Fibroblast of upper back skin (primary cell): ENCODE data around the gene SLC12A5.

Experiments used
- DNase-seq: peaks from one replicate; pipeline ENCODE4 v3.0.0-alpha.2; 2013

SLC12A5 gene

DNA sequence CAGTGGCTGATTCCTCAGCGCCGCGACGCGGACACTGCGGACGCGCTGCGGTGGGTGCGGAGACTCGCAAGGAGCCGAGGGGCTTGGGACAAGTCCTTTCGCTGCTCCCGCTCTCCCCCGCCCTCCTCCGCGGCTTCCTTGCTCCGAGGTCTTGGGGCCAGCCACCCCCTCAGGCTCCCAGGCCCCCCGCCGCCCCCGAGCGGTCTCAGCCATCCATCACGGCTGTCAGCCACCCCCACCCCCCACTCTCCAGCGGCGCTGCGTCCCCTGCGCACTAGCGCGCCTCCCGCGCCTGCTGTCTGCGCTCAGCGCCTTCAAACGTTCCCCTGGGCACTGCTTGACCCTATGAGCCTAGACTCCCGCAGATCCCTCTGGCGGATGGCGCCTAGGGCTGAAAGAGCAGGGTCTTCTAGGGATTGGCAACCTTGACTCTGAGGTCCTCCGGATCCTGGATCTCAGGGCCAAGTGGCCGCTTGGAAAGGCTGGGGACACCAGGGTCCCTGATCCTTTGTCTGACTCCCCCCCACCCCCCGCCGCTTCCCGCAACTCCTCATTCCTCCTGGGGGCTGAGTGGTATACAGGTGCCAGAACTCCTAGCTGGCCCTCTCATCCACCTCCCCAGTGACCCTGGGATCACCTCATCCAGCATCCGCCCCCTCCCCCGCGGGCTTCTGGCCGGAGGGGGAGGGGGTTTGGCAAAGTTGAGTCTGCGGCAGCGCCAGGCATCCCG is 1.4 kb downstream of the SLC12A5 start:
- DNase-seq, result no peak

DNA sequence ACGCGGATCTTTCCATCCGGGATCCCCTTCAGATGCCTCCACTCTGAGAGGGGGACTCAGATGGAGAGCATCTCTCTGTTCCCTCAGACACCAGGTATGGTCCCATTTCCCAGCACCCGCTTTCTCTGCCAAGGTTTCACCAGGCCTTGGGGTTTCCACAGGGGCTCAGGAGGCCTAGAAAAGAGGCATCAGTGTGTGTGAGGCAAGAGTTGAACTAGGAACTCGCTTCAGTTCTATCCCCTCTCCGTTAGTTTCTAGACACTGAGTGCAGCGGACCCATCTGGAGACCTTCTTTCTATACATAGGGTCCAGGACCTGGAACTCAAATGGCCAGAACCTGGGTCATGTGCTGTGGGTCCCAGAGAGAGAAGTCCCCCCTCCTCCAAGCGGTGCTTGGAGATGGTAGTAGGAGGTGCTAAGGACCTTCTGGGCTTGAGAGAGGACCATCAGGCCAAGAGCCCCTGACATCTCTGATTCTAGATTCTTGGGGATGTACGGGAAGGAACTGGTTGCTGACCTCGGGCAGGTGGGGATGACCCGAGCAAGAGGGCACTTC is 2.1 kb downstream of the SLC12A5 start:
- DNase-seq, result no peak

DNA sequence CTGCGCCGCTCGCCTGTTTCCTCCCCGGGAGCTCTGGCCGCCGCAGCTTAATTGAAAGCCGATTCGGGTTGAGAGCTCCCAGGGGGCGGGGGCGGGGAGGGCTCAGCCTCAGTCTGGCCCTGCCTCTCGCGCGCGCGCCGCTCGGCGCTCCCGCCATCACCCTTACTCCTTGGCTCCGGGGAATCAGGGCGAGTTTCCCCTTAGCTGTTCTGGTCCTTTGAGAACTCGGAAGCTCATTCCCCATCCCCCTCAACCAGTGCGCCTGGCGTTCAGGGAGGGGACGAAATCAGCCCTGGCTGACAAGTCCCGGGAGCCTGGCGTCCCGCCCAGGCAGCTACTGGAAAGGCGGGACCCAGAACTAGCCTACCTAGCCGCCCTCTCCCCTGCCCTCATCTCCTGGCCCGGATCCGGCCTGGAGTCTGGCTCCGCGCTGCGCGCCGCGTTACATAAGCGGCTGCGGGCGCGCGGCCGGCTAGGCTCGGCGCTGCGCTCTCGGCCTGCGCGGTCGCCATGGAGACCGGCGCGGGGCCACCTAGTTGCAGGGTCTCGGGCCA is 2.8 kb downstream of the SLC12A5 start:
- DNase-seq, result no peak

DNA sequence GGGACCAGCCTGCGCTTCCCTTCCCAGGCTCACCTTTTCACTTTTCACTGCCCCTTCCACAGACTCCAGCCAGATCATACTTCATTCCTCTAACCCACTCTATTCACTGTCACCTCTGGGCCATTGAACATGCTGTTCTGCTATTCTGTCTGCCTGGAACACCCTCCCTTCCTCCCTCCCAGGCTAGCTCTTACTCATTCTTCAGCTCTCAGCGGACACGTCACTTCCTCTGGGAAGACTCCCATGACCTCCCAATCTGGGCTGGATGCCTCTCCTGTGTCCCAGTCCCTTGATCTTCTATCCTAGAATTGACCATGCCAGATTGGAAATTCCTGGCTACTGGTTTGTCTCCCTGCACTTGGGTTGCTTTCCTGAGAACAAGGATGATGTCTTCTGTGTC is 5.0 kb downstream of the SLC12A5 start:
- no peak for DNase-seq

DNA sequence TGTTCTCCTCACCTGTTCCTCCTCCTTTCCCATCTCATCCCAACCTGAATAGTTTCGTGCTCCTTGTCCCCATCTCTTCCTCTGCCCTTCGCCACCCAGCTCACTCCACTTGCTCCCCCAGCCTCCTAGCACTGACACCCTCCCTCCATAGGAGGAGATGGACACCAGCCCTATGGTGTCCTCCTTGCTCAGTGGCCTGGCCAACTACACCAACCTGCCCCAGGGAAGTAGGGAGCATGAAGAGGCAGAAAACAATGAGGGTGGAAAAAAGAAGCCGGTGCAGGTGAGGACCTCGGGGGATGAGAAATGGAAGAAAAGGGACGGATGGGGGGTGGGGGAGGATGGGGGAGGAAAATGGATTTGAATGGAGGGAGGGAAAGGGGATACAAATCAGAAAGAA is 6.2 kb downstream of the SLC12A5 start:
- DNase-seq, result no peak

DNA sequence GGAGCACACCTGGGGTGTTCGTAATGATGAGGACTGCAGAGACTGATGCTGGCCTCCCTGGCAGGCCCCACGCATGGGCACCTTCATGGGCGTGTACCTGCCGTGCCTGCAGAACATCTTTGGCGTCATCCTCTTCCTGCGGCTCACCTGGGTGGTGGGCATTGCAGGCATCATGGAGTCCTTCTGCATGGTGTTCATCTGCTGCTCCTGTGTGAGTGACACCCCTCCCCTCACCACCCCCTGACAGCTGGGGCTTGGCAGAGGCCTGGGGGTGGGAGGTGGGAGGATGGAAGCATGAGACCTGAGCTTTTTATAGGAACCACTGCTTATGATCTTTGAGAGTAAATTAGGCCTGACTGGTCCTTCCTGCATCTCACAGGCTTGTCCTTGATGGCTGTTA is 6.7 kb downstream of the SLC12A5 start:
- no peak for DNase-seq

DNA sequence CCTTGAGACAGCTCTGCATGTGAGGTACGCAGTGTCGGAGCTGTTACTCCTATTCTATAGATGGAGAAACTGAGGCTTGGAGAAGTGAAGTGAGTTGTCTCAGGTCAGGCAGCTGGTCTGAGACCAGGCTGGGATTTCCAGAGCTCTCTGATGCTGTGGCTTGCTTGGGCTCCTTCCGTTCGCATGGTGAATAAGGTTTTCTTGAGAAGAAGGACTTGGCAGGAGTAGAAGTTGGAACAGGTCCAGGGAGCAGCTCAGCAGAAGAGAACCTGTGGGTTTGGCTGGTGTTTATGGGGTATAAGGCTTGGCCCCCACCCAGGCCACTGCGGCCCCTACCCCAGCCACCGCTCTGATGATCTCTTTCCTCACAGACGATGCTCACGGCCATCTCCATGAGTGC is 7.4 kb downstream of the SLC12A5 start:
- no peak for DNase-seq

DNA sequence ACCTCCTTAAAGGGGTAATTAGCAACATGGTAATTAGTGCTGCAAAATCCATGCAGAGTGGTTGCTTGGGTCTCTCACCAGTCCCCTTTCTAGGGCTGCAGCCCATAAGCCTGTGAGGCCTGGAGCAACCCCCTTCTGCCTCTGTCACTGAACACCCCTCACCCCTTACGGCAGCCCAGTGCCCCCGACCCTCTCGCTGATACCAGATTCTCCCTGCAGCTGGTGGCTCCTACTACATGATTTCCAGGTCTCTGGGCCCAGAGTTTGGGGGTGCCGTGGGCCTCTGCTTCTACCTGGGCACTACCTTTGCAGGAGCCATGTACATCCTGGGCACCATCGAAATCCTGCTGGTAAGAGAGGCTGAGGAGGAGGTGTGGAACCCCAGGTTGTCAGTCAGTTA is 8.0 kb downstream of the SLC12A5 start:
- no peak for DNase-seq

DNA sequence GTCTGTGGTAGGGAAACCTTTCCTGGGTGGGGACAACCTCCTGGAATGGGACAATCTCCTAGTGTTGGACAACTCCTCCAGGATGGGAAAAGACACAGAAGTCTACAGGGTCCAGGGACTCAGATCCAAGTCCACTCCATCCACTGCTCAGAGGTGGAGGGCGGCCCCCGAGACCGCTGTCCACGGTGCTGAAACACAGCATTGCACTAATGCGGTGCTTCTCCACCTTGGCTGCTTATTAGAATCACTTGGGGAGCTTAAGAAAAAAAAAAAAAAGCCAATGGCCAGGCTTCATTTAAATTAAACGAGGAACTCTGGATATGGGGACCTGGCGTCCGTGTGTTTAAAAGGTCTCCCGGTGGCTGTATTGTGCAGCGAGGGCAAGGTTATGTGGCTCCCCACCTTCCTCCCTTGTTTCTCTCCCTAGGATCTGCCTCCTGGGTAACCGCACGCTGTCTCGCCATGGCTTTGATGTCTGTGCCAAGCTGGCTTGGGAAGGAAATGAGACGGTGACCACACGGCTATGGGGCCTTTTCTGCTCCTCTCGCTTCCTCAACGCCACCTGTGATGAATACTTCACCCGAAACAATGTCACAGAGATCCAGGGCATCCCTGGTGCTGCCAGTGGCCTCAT is 12.0 kb downstream of the SLC12A5 start:
- peak; percentile 34 for DNase-seq

DNA sequence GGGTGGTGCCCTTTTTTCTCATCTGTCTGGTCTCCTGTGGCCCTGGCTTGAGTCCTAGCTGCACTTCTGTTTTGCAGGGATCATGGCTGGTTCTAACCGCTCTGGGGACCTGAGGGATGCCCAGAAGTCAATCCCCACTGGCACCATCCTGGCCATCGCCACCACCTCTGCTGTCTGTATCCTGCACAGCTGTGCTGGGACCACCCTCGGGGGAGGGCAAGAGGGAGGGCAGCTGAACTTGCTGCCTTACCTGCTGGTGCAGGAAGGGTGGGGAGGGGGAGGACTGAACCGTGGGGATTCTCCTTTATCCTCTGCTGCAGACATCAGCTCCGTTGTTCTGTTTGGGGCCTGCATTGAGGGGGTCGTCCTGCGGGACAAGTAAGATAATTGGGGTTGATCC is 14.5 kb downstream of the SLC12A5 start:
- DNase-seq, result no peak

DNA sequence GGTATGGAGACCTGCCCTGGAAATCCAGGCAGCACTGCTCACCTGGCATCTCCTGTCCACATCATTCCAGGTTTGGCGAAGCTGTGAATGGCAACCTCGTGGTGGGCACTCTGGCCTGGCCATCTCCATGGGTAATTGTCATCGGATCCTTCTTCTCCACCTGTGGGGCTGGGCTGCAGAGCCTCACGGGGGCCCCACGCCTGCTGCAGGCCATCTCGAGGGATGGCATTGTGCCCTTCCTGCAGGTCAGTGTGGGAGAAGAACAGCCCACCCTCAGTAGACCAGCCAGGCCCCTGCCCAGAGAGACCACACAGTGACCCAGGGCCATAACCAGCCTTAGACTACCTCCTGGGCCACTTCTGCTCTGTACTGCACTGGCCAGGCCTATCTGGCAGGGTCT is 15.9 kb downstream of the SLC12A5 start:
- no peak for DNase-seq

DNA sequence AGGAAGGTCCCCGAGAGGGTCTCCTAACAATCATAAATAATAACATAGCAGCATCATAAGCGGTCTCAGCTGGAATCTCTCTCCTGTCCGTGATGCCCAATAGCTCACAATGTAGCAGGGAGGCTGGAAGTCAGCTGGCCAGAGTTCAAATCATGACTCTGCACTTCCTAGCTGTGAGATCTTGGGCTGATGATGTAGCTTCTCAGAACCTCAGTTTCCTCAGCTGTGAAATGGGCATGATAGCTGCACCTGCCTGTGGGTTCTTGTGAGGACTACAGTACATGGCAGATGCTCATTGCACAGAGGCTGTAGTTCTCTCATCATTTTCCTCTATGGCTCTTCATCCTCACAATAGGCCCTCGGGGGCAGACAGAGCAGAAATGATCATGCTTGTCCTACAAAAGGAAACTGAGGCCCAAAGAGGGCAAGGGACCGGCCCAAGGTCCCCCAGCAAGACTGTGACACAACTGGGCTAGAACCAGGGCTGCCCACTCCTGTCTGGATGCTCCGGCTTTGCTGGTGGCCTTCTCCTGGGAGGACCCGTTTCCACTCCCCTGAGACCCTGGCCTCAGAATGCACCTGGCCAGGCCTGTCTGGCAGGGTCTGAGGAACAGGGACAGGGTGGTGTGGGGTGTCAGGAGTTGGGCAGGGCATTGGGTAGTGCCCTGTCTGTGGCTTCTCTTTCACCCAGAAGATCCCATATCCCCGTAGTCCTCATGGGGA is 17.7 kb downstream of the SLC12A5 start:
- no peak for DNase-seq

DNA sequence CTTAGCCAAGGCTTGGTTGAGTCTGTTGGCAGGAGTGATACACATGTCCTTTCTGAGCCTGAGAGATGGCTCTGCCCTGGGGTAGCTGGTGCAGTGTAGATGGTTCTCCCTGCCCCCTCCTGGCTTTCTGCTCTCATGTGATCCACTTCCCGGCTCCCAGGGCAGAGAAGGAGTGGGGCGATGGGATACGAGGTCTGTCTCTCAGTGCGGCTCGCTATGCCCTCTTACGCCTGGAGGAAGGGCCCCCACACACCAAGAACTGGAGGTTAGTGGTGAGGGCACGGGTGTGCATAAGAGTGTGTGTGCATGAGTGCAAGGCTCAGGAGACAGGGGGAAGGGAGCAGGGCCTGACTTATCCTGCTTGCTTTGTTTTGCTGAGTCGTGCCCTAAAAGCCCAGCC is 18.8 kb downstream of the SLC12A5 start:
- DNase-seq, result no peak

DNA sequence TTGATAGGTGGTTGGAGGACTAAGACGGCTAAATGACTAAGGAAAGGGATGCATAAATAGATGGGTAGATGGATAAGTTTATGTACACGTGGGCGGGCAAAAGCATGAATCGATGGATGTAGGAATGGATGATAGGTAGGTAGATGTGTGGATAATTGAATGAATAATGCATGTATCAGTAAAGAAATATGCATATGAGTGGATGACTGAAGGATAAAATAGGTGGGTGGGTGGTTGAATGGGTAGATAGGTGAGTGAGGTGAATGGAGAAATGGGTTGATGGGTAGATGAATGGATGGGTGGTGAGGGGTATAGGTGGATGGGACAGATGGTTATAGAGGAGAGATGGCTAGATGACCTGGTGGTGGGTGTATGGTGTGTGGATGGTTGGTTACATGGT is 20.2 kb downstream of the SLC12A5 start:
- DNase-seq, result no peak

DNA sequence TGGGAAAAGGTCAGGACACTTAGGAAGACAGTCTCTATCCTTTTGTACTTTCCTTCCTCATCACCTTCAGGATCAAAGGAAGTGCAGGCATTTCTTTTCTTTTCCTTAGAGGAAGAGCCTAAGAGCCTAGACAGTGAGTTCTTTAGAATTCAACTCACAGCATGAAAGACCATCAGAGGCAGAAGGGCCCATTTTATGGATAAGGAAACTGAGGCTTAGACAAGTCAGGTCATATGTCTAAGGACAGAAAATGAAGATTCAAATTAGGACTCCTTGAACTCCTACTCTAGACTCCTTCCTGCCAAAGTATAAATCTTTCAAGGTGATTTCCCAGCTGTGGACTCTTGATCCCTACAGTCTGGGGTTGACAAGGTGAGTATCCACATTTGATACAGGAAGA is 20.8 kb downstream of the SLC12A5 start:
- no peak for DNase-seq

DNA sequence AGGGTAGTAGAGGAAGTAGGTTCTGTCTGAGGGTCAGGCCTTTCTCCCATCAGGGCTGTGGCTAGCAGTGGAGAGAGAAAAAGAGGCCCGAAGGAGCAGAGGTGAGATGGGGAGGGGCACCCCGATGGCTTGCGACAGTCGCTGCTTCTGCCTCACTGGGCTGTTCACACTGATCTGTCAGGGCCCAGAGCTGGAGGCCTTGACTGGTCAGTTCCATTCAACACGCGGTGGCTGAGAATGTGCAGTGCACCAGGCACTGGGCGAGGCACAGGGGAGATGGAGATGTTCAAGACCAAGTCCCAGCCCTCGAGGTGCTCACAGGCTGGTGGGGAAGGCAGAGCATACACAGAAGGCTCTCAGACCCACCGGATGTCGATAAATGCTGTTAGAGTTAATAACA is 21.4 kb downstream of the SLC12A5 start:
- DNase-seq, result no peak

DNA sequence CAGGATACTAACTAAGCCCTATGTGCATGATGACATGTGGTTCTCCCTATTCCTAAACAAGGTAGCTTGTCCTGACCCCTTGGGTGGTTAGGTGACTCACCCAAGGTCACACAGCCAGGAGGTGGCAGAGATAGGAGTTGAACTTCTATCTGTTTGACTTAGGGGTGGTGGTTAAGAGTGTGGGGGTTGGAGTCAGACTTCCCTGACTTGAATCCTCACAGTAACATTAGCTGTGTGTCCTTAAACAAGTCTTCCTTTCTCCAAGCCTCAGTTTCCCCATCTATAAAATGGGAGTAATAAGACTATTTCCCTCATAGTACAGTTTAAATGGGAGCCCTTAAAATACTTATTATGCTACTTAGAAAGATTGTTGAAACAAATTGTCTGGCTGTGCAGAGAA is 21.9 kb downstream of the SLC12A5 start:
- no peak for DNase-seq

DNA sequence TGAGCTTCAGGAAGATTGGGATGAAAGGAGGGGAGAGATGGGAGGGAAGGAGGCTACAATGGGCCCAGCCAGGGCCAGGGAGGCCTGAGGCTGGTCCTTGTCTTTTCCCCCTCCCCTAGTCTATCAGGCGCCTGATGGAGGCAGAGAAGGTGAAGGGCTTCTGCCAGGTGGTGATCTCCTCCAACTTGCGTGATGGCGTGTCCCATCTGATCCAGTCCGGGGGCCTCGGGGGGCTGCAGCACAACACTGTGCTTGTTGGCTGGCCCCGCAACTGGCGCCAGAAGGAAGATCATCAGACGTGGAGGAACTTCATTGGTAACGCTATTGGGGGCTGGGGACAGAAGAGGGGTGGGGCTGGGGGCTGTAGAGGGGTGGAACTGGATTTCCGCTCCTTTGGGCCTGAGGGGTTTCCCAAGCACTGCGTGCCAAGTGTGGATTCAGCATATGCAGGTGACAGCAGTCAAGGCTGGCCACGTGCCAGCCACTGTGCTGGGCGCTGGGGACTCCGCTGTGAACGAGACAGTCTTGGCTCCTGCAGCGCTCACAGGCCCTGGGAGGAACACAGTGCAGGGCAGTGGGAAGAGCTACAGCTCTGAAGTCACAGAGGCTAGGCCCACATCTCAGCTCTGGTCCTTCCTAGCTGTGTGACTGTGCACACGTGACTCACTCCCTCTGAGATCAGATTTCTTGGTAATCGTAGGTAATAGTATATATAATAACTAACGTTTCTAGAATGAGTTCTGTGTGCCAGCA is 22.7 kb downstream of the SLC12A5 start:
- no peak for DNase-seq

DNA sequence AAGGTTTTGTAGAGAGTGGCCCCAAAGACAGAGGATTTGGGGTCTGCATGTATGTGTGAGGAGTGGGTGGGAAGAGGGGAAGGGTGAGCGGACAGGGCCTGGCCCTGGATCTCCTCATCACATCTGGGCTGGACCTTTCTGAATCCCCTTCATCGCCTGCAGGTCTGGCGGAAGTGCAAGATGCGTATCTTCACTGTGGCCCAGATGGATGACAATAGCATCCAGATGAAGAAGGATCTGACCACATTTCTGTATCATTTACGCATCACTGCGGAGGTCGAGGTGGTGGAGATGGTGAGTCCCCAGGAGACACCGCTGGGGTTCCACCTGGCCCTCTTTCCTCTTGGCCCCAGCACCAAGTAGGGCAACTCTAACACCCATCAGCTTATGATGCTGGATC is 24.4 kb downstream of the SLC12A5 start:
- DNase-seq, result no peak

DNA sequence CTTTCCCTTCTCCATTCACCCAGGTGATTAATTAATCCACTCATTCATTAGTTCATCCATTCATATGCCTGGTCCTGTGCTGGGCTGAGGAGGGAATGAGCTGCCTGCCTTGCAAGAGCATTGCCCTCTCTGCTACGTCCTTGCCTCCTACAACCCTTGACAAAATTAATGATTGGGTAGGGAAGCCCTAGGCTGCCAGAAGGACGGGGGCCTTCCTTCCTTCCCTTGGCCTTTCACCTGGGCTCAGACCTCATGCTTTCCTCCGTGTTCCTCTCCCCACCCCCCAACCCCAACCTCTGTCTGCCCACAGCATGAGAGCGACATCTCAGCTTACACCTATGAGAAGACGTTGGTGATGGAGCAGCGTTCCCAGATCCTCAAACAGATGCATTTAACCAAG is 25.6 kb downstream of the SLC12A5 start:
- DNase-seq, result no peak

DNA sequence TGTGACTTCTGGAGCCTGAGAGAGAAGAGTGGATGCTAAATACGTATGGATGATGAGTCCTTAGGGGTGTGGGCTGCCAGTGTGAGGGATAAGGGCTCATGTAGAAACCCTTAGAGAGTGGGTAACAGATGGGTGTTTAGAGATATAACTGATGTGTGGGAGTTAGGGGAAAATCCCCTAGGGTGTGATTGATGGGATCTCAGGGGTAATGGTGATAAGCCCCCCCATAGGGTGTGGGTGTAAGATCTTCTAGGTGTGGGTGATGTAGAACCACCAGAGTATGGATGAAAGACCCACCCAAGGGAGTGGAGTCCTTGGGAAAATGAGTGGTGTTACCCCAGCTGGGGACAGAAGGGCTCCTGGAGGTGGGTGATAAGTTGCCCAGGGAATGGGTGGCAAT is 26.3 kb downstream of the SLC12A5 start:
- no peak for DNase-seq

DNA sequence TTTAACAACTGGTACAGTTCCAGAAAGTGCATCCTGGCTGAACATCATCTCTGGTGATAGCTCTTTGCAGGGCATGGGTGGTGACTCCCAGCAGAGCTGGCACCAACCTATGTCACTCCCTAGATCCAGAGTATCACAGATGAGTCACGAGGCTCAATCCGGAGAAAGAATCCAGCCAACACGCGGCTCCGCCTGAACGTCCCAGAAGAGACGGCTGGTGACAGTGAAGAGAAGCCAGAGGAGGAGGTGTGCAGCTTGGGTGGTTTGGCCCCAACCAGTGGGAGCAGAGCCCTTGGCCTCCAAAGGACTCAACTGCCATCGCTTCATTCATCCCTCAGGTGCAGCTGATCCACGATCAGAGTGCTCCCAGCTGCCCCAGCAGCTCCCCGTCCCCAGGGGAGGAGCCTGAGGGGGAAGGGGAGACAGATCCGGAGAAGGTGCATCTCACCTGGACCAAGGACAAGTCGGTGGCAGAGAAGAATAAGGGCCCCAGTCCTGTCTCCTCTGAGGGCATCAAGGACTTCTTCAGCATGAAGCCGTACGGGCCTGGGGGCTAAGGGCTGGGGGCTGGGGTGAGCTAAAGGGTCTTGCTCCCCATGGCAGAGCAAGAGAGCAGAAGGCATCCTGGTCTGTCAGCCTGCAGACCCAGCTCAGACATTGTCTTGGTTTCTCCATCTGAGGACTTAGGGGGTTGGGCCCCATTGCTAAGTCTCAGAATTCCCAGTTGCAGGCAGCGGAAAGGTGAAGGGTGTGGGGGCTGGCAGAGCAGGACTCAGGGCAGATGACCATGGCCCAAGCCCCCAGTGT is 27.2 kb downstream of the SLC12A5 start:
- DNase-seq, result no peak
